Prostate gland (tissue), 2 donors: ENCODE results near the gene RHBDD1. TPM values are rescaled to one million over a fixed set of nuclear protein-coding genes. Genes with fewer than 3 reads are reported as not detected.

Experiments
- DNase-seq: peaks from one replicate; pipeline ENCODE4 v3.0.0-alpha.2; 2019; ENCODE audit warnings: low spot score
- H3K27ac ChIP-seq, 2 donors: fragments of 200-600 bp; sonication (generic); 2 replicates each; pipeline ENCODE4 v1.5.1; 2017 to 2019
- H3K27me3 ChIP-seq: fragments of 200-600 bp; sonication (generic); replicated peaks from 2 replicates; pipeline ENCODE4 v1.5.1; 2019; ENCODE audit not compliant: insufficient read depth
- H3K36me3 ChIP-seq, 2 donors: fragments of 200-600 bp; sonication (generic); 1 replicate in 1 of 2; 2 replicates in 1 of 2; pipeline versions ENCODE4 v1.5.1 to v1.8.1; 2017 to 2019
- H3K4me1 ChIP-seq: fragments of 200-600 bp; sonication (generic); replicated peaks from 2 replicates; pipeline ENCODE4 v1.5.1; 2019
- H3K4me3 ChIP-seq, 2 donors: fragments of 200-600 bp; sonication (generic); 2 replicates each; pipeline ENCODE4 v1.5.1; 2017 to 2019
- H3K9me3 ChIP-seq: fragments of 200-600 bp; sonication (generic); 2 replicates; pipeline ENCODE4 v1.5.1; 2017
- CTCF ChIP-seq, 4 experiments: fragments of 200-600 bp in 2 of 4; fragments of 450-650 bp in 2 of 4; sonication (generic) in 2 of 4; IDR thresholded peaks; 1 replicate in 3 of 4; 2 replicates in 1 of 4; pipeline ENCODE4 v1.5.1; 2016 to 2019; ENCODE audit warnings: antibody characterized with exemption in 4 of 4, mild to moderate bottlenecking in 2 of 4, moderate library complexity in 2 of 4
- POLR2A ChIP-seq: fragments of 450-650 bp; IDR thresholded peaks from one replicate; pipeline ENCODE4 v1.6.1; 2016; ENCODE audit warnings: antibody characterized with exemption, mild to moderate bottlenecking
- POLR2AphosphoS5 ChIP-seq: sonication (generic); formaldehyde crosslinking; IDR thresholded peaks from one replicate; pipeline ENCODE4 v1.6.1; 2017; ENCODE audit warnings: antibody characterized with exemption
- WGBS: methylation state at CpG from one replicate; pipeline ENCODE4 v1.1.5; 2018; 5-methylcytosine and 5-hydroxymethylcytosine counted together
- intact Hi-C: fragments of 100-400 bp; cut with DNase I; formaldehyde crosslinking; loops from one replicate; pipeline ENCODE4 v1.14.2; 2022
- total RNA-seq, 2 donors: library from RNA; depleted of rRNA; stranded (reverse); fragments of >200 nt; gene quantifications; one replicate each; pipeline ENCODE4 v1.1.0, GENCODE V29; 2016

RHBDD1 gene
- total RNA-seq, 2 donors from 2014 or later, result 16.5 to 33.5 TPM

- H3K27me3 ChIP-seq, result no peaks in the 10 kb centered on the region
- H3K9me3 ChIP-seq, result no peaks in the 10 kb centered on the region
- intact Hi-C loops, result loop anchor here (10.0 kb wide), 1 partner anchor 135 kb away; the partner anchor contains the start of gene RHBDD1
- H3K27ac ChIP-seq, result no peak overlapping the region
- H3K36me3 ChIP-seq, result no peaks in the 10 kb centered on the region
- H3K4me3 ChIP-seq, result no peak overlapping the region
- DNase-seq, result no peak
- WGBS, result 65% methylated on average over 6 of the region's 6 CpGs
- H3K4me1 ChIP-seq, result no peaks in the 10 kb centered on the region
- TF ChIP-seq POLR2A (no peak), CTCF (IDR thresholded peaks at IDR 0.05) (no peak), POLR2AphosphoS5 (no peak)
Observed at GRCh38 chr2:226969417-226970080, 133.7 kb downstream of the RHBDD1 start.

- Histone ChIP-seq H3K27me3 (no peaks in the 10 kb centered on the region), H3K4me1 (no peaks in the 10 kb centered on the region), H3K27ac (no peak overlapping the region), H3K4me3 (no peak overlapping the region), H3K36me3 (no peaks in the 10 kb centered on the region), H3K9me3 (no peaks in the 10 kb centered on the region)
- TF ChIP-seq POLR2AphosphoS5 (no peak), CTCF (IDR thresholded peaks at IDR 0.05) (no peak), POLR2A (no peak)
- intact Hi-C loops, result loop anchor here (10.0 kb wide), 1 partner anchor 136 kb away; the partner anchor contains the start of gene RHBDD1
- WGBS, result 58% methylated on average over 3 of the region's 3 CpGs
- DNase-seq, result no peak
Observed at GRCh38 chr2:226970362-226970761, 134.5 kb downstream of the RHBDD1 start.

- H3K4me1 ChIP-seq, result no peaks in the 10 kb centered on the region
- H3K9me3 ChIP-seq, result no peaks in the 10 kb centered on the region
- H3K36me3 ChIP-seq, result no peaks in the 10 kb centered on the region
- no peak for TF ChIP-seq POLR2A
- no peak for TF ChIP-seq POLR2AphosphoS5
- H3K27me3 ChIP-seq, result no peaks in the 10 kb centered on the region
- H3K27ac ChIP-seq, result no peak overlapping the region
- no peak overlapping the region for H3K4me3 ChIP-seq
- intact Hi-C loops, result loop anchor here (10.0 kb wide), 1 partner anchor 136 kb away; the partner anchor contains the start of gene RHBDD1
- 82% methylated on average over 6 of the region's 6 CpGs for WGBS
- DNase-seq, result no peak
Observed at GRCh38 chr2:226971084-226971483, 135.2 kb downstream of the RHBDD1 start.

GRCh38 chr2:226971770-226972169 is 135.9 kb downstream of the RHBDD1 start:
- 91% methylated on average over 4 of the region's 4 CpGs for WGBS
- intact Hi-C loops, result loop anchor here (10.0 kb wide), 1 partner anchor 137 kb away; the partner anchor contains the start of gene RHBDD1
- Histone ChIP-seq H3K4me1 (no peaks in the 10 kb centered on the region), H3K9me3 (no peaks in the 10 kb centered on the region), H3K36me3 (no peaks in the 10 kb centered on the region), H3K27ac (no peak overlapping the region), H3K27me3 (no peaks in the 10 kb centered on the region), H3K4me3 (no peak overlapping the region)
- TF ChIP-seq CTCF (IDR thresholded peaks at IDR 0.05) (no peak), POLR2AphosphoS5 (no peak), POLR2A (no peak)
- no peak for DNase-seq

GRCh38 chr2:226973816-226974215 is 138.0 kb downstream of the RHBDD1 start:
- H3K27ac ChIP-seq, result no peak overlapping the region
- TF ChIP-seq CTCF (IDR thresholded peaks at IDR 0.05), result no peak
- TF ChIP-seq POLR2A, result no peak
- TF ChIP-seq POLR2AphosphoS5, result no peak
- no peak overlapping the region for H3K4me3 ChIP-seq
- no peaks in the 10 kb centered on the region for H3K4me1 ChIP-seq
- H3K27me3 ChIP-seq, result no peaks in the 10 kb centered on the region
- intact Hi-C loops, result loop anchor here (10.0 kb wide), 1 partner anchor 139 kb away; the partner anchor contains the start of gene RHBDD1
- no peak for DNase-seq
- H3K36me3 ChIP-seq, result no peaks in the 10 kb centered on the region
- no peaks in the 10 kb centered on the region for H3K9me3 ChIP-seq
- 92% methylated on average over 10 of the region's 10 CpGs for WGBS
